Stimulated activated CD4-positive, alpha-beta T cell treated with anti-CD3 and anti-CD28 coated beads, Interleukin-4, amount 100 ng/mL, for 48 hours (primary cell): ENCODE results near the gene OTOP1.
"Not testable (repeated sequence)": the region's sequence is repeated elsewhere in the genome, so short reads cannot be mapped to it uniquely, and the experiment has no call there.

Source experiments
- DNase-seq, 2 donors: peaks; one replicate each; pipeline ENCODE4 v3.0.0-alpha.2; 2020; ENCODE audit warnings: low read depth in 2 of 2

The OTOP1 gene

GRCh38 chr4:4226606-4227438 is at the start of gene OTOP1:
Gene OTOP1 (minus strand): TSS chr4:4226929. CDS start chr4:4226864, 65 bp downstream.
- no peak for DNase-seq

- no peak for DNase-seq
Observed at GRCh38 chr4:4274226-4274625, 47.5 kb upstream of the OTOP1 start.

- no peak for DNase-seq
Observed at GRCh38 chr4:4271912-4272311, 45.2 kb upstream of the OTOP1 start.

GRCh38 chr4:4270529-4270928 is 43.8 kb upstream of the OTOP1 start:
- no peak for DNase-seq

GRCh38 chr4:4269856-4270255 is 43.1 kb upstream of the OTOP1 start:
- no peak for DNase-seq

GRCh38 chr4:4269331-4269731 is 42.6 kb upstream of the OTOP1 start:
- DNase-seq = no peak

- no peak for DNase-seq
Observed at GRCh38 chr4:4268776-4269175, 42.0 kb upstream of the OTOP1 start.

- DNase-seq = no peak
Observed at GRCh38 chr4:4267981-4268380, 41.3 kb upstream of the OTOP1 start.

- no peak for DNase-seq
Observed at GRCh38 chr4:4260185-4260751, 33.5 kb upstream of the OTOP1 start.

- DNase-seq = no peak
Observed at GRCh38 chr4:4259484-4260100, 32.9 kb upstream of the OTOP1 start.

- DNase-seq = not testable (repeated sequence)
Observed at GRCh38 chr4:4257705-4258104, 31.0 kb upstream of the OTOP1 start.

GRCh38 chr4:4256799-4257198 is 30.1 kb upstream of the OTOP1 start:
- DNase-seq = no peak

GRCh38 chr4:4254666-4255065 is 27.9 kb upstream of the OTOP1 start:
- no peak for DNase-seq

GRCh38 chr4:4254199-4254598 is 27.5 kb upstream of the OTOP1 start:
- DNase-seq = no peak

- DNase-seq = no peak
Observed at GRCh38 chr4:4249866-4250265, 23.1 kb upstream of the OTOP1 start.

- not testable (repeated sequence) for DNase-seq
Observed at GRCh38 chr4:4249342-4249741, 22.6 kb upstream of the OTOP1 start.

- DNase-seq = no peak
Observed at GRCh38 chr4:4248885-4249203, 22.1 kb upstream of the OTOP1 start.

GRCh38 chr4:4248029-4248884 is 21.5 kb upstream of the OTOP1 start, which contains the start of gene TMEM128:
Gene TMEM128 (minus strand): TSS chr4:4248223. CDS start chr4:4248202, 21 bp downstream.
- DNase-seq = peak; percentile 86 to 88

- DNase-seq = no peak
Observed at GRCh38 chr4:4247696-4248028, 20.9 kb upstream of the OTOP1 start.

- no peak for DNase-seq
Observed at GRCh38 chr4:4245172-4245571, 18.4 kb upstream of the OTOP1 start.

- not testable (repeated sequence) for DNase-seq
Observed at GRCh38 chr4:4239551-4239950, 12.8 kb upstream of the OTOP1 start.

GRCh38 chr4:4233610-4234009 is 6.9 kb upstream of the OTOP1 start:
- no peak for DNase-seq
